PC-3 (cell line): ENCODE measurements around the gene FAM50B. TPM values are rescaled to one million over a fixed set of nuclear protein-coding genes. Genes with fewer than 3 reads are reported as not detected.

ENCODE experiments used
- ATAC-seq: fragments of 200-7000 bp; cut with Tn5 transposase; 2 replicates; pipeline ENCODE4 v1.9.1; 2020; ENCODE audit warnings: mild to moderate bottlenecking, moderate library complexity
- BruUV-seq: library from RNA; stranded (reverse); fragments of 400-500 nt; replicated peaks from 2 replicates; lab custom pipeline; 2021; lab: Mats Ljungman, UMichigan
- CTCF ChIA-PET: fragments of 300-600 bp; sonication (Branson Sonifier 250); formaldehyde crosslinking; loops from one replicate; lab custom pipeline; 2022; ENCODE audit warnings: antibody characterized with exemption; lab: Charles Lee
- POLR2A ChIA-PET: fragments of 300-600 bp; sonication (Branson Sonifier 250); formaldehyde crosslinking; loops from one replicate; lab custom pipeline; 2022; ENCODE audit warnings: antibody characterized with exemption; ENCODE audit not compliant: unreplicated experiment; lab: Charles Lee
- DNase-seq: peaks from one replicate; pipeline ENCODE4 v3.0.0-alpha.2; 2015
- H2AFZ ChIP-seq: fragments of 300-600 bp; sonication (generic); 2 replicates; pipeline ENCODE4 v1.6.0; 2016; ENCODE audit warnings: antibody characterized with exemption, low read length
- H3F3A ChIP-seq: fragments of 300-600 bp; sonication (generic); one replicate; pipeline ENCODE4 v1.6.0; 2017; ENCODE audit warnings: antibody characterized with exemption, low read length, control low read depth, mild to moderate bottlenecking; ENCODE audit not compliant: unreplicated experiment
- H3K27ac ChIP-seq: fragments of 300-600 bp; sonication (generic); 2 replicates; pipeline ENCODE4 v1.5.1; 2016; ENCODE audit warnings: mild to moderate bottlenecking, low read length
- H3K27me3 ChIP-seq: fragments of 300-600 bp; sonication (generic); 2 replicates; pipeline ENCODE4 v1.6.1; 2016; ENCODE audit warnings: low read length, mixed read lengths
- H3K36me3 ChIP-seq: fragments of 300-600 bp; sonication (generic); 2 replicates; pipeline ENCODE4 v1.6.1; 2016; ENCODE audit warnings: low read depth, mixed run types, low read length, mixed read lengths
- H3K4me1 ChIP-seq: fragments of 300-600 bp; sonication (generic); 2 replicates; pipeline ENCODE4 v1.5.1; 2016; ENCODE audit warnings: low read length; ENCODE audit not compliant: insufficient read depth
- H3K4me2 ChIP-seq: fragments of 300-600 bp; sonication (generic); 2 replicates; pipeline ENCODE4 v1.6.0; 2016; ENCODE audit warnings: low read length
- H3K4me3 ChIP-seq: fragments of 300-600 bp; sonication (generic); 2 replicates; pipeline ENCODE4 v1.5.1; 2016; ENCODE audit warnings: mild to moderate bottlenecking, low read length, mixed read lengths
- H3K79me2 ChIP-seq: fragments of 300-600 bp; sonication (generic); 2 replicates; pipeline ENCODE4 v1.6.1; 2017; ENCODE audit warnings: low read length, mixed read lengths
- H3K9ac ChIP-seq: fragments of 300-600 bp; sonication (generic); 2 replicates; pipeline ENCODE4 v1.6.0; 2016; ENCODE audit warnings: mild to moderate bottlenecking, low read length
- H3K9me2 ChIP-seq: fragments of 300-600 bp; sonication (generic); replicated peaks from 2 replicates; pipeline ENCODE4 v1.6.1; 2016; ENCODE audit warnings: mixed run types, low read length, mixed read lengths
- H3K9me3 ChIP-seq: fragments of 300-600 bp; sonication (generic); 2 replicates; pipeline ENCODE4 v1.6.1; 2016; ENCODE audit warnings: low read length, mixed read lengths
- H4K20me1 ChIP-seq: fragments of 300-600 bp; sonication (generic); 2 replicates; pipeline ENCODE4 v1.6.1; 2016; ENCODE audit warnings: low read length, mixed read lengths
- EZH2 ChIP-seq: fragments of 300-600 bp; sonication (generic); IDR thresholded peaks from one replicate; pipeline ENCODE4 v1.6.1; 2017; ENCODE audit warnings: antibody characterized with exemption, mild to moderate bottlenecking, low read length; ENCODE audit not compliant: unreplicated experiment
- EZH2phosphoT487 ChIP-seq: fragments of 300-600 bp; sonication (generic); IDR thresholded peaks from 2 replicates; pipeline ENCODE4 v1.6.1; 2018; ENCODE audit warnings: mild to moderate bottlenecking, antibody characterized with exemption, low read length, borderline replicate concordance
- intact Hi-C: fragments of 100-400 bp; cut with micrococcal nuclease; formaldehyde crosslinking; loops from 2 replicates; pipeline ENCODE4 v1.9.0; 2023
- total RNA-seq: library from RNA; depleted of rRNA; stranded (reverse); fragments of >200 nt; gene quantifications from 2 replicates; pipeline ENCODE4 v1.2.3, GENCODE V29; 2014
- TF ChIP-seq, protein P1 (sequence below): fragments of 300-600 bp; sonication (generic); conservative IDR thresholded peaks from 2 replicates; pipeline ENCODE4 v1.5.1; 2017; ENCODE audit warnings: antibody characterized with exemption, low read depth, mild to moderate bottlenecking, low read length

The FAM50B gene
- total RNA-seq, 1 experiment from 2014 or later = 8.3 TPM

DNA sequence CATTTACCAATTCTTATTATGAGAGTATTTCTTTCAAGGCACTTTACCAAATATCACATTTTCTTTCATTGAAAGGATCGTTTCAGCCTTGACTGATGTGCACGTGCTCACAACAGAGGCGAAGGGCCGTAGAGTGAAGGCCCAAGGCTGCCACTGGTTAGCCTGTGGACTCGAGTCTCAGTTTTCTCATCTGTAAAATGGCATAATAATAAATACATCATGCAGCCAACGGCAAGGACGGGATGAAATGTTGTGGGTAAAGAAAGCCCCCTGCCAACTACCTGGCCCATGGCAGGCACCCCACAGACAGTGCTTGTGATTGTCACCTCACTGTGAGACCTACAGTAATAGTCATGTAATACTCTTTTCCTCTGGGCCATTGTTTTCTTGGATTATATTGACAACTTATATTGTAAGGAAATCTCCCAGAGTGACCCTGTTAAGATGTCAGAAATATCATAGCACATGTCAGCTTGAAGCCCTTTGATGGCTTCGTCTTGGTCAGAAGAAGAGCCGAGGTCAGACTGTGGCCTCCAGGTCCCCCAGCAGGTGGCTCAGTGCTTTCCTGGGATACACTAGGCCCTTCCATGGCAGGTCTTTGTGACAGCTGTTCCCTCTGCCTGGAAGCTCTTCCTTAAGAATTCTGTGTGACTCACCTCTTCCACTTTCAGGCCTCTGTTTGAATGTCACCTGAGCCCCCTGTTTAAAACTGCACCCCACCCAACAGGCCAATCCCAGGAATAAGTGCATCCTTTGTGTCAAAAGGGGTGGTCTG is 36.3 kb downstream of the FAM50B start:
- Histone ChIP-seq H3K36me3 (no peaks in the 10 kb centered on the region), H3K79me2 (no peaks in the 10 kb centered on the region), H3K4me1 (peaks cover 46% of the 10 kb centered on the region), H3K9me2 (no peaks in the 10 kb centered on the region), H3K27me3 (no peaks in the 10 kb centered on the region), H3K4me3 (no peak overlapping the region), H2AFZ (no peak overlapping the region), H4K20me1 (no peaks in the 10 kb centered on the region), H3K9me3 (no peaks in the 10 kb centered on the region), H3K9ac (no peak overlapping the region), H3K4me2 (no peak overlapping the region), H3K27ac (no peak overlapping the region), H3F3A (no peaks in the 10 kb centered on the region)
- intact Hi-C loops = loop anchor here (1.0 to 2.0 kb wide), 3 partner anchors 48 to 137 kb away; no protein-coding TSS in a partner anchor
- TF ChIP-seq, protein P1, sequence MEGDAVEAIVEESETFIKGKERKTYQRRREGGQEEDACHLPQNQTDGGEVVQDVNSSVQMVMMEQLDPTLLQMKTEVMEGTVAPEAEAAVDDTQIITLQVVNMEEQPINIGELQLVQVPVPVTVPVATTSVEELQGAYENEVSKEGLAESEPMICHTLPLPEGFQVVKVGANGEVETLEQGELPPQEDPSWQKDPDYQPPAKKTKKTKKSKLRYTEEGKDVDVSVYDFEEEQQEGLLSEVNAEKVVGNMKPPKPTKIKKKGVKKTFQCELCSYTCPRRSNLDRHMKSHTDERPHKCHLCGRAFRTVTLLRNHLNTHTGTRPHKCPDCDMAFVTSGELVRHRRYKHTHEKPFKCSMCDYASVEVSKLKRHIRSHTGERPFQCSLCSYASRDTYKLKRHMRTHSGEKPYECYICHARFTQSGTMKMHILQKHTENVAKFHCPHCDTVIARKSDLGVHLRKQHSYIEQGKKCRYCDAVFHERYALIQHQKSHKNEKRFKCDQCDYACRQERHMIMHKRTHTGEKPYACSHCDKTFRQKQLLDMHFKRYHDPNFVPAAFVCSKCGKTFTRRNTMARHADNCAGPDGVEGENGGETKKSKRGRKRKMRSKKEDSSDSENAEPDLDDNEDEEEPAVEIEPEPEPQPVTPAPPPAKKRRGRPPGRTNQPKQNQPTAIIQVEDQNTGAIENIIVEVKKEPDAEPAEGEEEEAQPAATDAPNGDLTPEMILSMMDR = peak; percentile 78
- TF ChIP-seq EZH2 (no peak), EZH2phosphoT487 (no peak)
- ATAC-seq = peak; percentile 30
- BruUV-seq = no TSS peak
- CTCF ChIA-PET = interaction anchor here (0.6 to 1.5 kb wide), 5 partner anchors 28 to 118 kb away, joined by 3 to 12 read pairs (median 4); no protein-coding TSS in a partner anchor
- POLR2A ChIA-PET = no interaction called here
- peak; percentile 69 for DNase-seq

DNA sequence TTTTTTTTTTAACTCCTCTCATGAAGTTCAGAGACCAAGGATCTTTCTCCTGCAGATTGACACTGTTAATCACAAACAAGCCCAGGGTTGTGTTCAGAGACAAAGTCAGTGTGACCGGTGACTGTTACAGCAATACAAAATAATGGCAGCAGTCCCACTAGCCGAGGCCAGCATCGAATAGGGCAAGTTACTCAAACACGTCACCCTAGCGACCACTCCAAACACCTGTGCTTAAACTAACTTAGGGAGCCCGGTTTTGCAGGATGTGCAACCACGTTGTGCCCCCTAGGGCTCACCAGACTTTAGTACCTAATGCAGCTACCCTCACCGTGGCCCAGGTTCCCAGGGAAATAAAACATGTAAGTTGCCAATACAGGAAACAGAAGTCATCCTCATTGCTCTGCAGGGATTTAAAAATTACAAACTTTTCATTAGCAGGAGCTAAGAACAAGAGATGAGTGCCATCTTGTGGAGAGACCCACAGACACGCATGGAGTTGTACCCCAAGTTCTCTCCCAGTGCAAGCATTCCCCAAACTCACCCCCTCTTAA is 38.1 kb downstream of the FAM50B start:
- Histone ChIP-seq H3K9me2 (no peaks in the 10 kb centered on the region), H2AFZ (no peak overlapping the region), H3K9ac (peak overlapping the region; percentile 55; the same call in 1 of the 2 replicates), H3F3A (no peaks in the 10 kb centered on the region), H3K36me3 (no peaks in the 10 kb centered on the region), H3K9me3 (no peaks in the 10 kb centered on the region), H4K20me1 (no peaks in the 10 kb centered on the region), H3K27me3 (no peaks in the 10 kb centered on the region), H3K4me2 (peak overlapping the region; percentile 67), H3K4me1 (peaks cover 46% of the 10 kb centered on the region), H3K79me2 (no peaks in the 10 kb centered on the region), H3K27ac (peak overlapping the region; percentile 89), H3K4me3 (no peak overlapping the region)
- ChIA-PET CTCF (interaction anchor here (1.1 to 1.7 kb wide), 3 partner anchors 26 to 74 kb away, joined by 3 to 14 read pairs (median 7); no protein-coding TSS in a partner anchor), POLR2A (interaction anchor here (0.7 kb wide), 1 partner anchor 26 kb away, joined by 9 read pairs; no protein-coding TSS in a partner anchor)
- no peak for TF ChIP-seq EZH2phosphoT487
- TF ChIP-seq, protein P1 = peak; percentile 48
- TF ChIP-seq EZH2 = no peak
- no TSS peak for BruUV-seq
- ATAC-seq (no peak), DNase-seq (peak; percentile 36)
- intact Hi-C loops = no loop called here
